Smooth muscle cell (in vitro differentiated cells): ENCODE measurements around the gene UBTD2. TPM values are rescaled to one million over a fixed set of nuclear protein-coding genes. Genes with fewer than 3 reads are reported as not detected.
"Not testable (repeated sequence)": the region's sequence is repeated elsewhere in the genome, so short reads cannot be mapped to it uniquely, and the experiment has no call there.

ENCODE experiments used
- DNase-seq: peaks from one replicate; lab custom pipeline; 2025; ENCODE audit not compliant: unreplicated experiment; lab: John Stamatoyannopoulos, UW
- H2AFZ ChIP-seq: fragments of 200-600 bp; sonication (generic); 2 replicates; pipeline ENCODE4 v1.6.0; 2016; ENCODE audit warnings: antibody characterized with exemption, low read depth, mild to moderate bottlenecking
- H3F3A ChIP-seq: fragments of 200-600 bp; sonication (generic); 2 replicates; pipeline ENCODE4 v1.6.0; 2017; ENCODE audit warnings: antibody characterized with exemption, low read depth
- H3K27ac ChIP-seq: fragments of 200-600 bp; sonication (generic); 2 replicates; pipeline ENCODE4 v1.5.1; 2016; ENCODE audit warnings: low read depth, mild to moderate bottlenecking
- H3K27me3 ChIP-seq: fragments of 200-600 bp; sonication (generic); 2 replicates; pipeline ENCODE4 v1.6.1; 2016; ENCODE audit warnings: low read depth, mild to moderate bottlenecking
- H3K36me3 ChIP-seq: fragments of 200-600 bp; sonication (generic); 2 replicates; pipeline ENCODE4 v1.5.1; 2016; ENCODE audit warnings: low read depth
- H3K4me1 ChIP-seq: fragments of 200-600 bp; sonication (generic); 2 replicates; pipeline ENCODE4 v1.5.1; 2016; ENCODE audit warnings: low read depth
- H3K4me2 ChIP-seq: fragments of 200-600 bp; sonication (generic); 2 replicates; pipeline ENCODE4 v1.6.0; 2016; ENCODE audit warnings: mild to moderate bottlenecking
- H3K4me3 ChIP-seq: fragments of 200-600 bp; sonication (generic); 2 replicates; pipeline ENCODE4 v1.5.1; 2016; ENCODE audit warnings: mild to moderate bottlenecking
- H3K79me2 ChIP-seq: fragments of 200-600 bp; sonication (generic); 2 replicates; pipeline ENCODE4 v1.6.0; 2016; ENCODE audit warnings: low read depth, mild to moderate bottlenecking
- H3K9ac ChIP-seq: fragments of 200-600 bp; sonication (generic); 2 replicates; pipeline ENCODE4 v1.6.0; 2016; ENCODE audit warnings: low read depth
- H3K9me3 ChIP-seq: fragments of 200-600 bp; sonication (generic); replicated peaks from 2 replicates; pipeline ENCODE4 v1.5.1; 2016; ENCODE audit warnings: low read depth
- H4K20me1 ChIP-seq: fragments of 200-600 bp; sonication (generic); 2 replicates; pipeline ENCODE4 v1.6.0; 2016; ENCODE audit warnings: low read depth
- CTCF ChIP-seq: fragments of 200-600 bp; sonication (generic); IDR thresholded peaks from 2 replicates; pipeline ENCODE4 v1.5.1; 2017; ENCODE audit warnings: borderline replicate concordance, mild to moderate bottlenecking, antibody characterized with exemption; ENCODE audit not compliant: insufficient read depth, poor library complexity, severe bottlenecking
- WGBS: methylation state at CpG from one replicate; pipeline ENCODE4 v1.1.7; 2016; ENCODE audit warnings: low lambda C conversion rate; 5-methylcytosine and 5-hydroxymethylcytosine counted together
- polyA plus RNA-seq: library from polyadenylated mRNA; unstranded; fragments of >200 nt; fragmentation: Nextera tagmentation; extraction: Ambion mirVana; gene quantifications from 2 replicates; pipeline ENCODE4 v1.2.1, GENCODE V29; 2016
- total RNA-seq: library from RNA; depleted of rRNA; stranded (reverse); fragments of >200 nt; gene quantifications from 2 replicates; pipeline ENCODE4 v1.2.3, GENCODE V29; 2014

Gene UBTD2
- total and polyA plus RNA-seq, 2 experiments from 2014 or later, result 20.8 to 38.2 TPM

GRCh38 chr5:172207511-172207910, 76.1 kb downstream of the UBTD2 start:
- Histone ChIP-seq H3K79me2 (no peaks in the 10 kb centered on the region), H3K27ac (no peak overlapping the region), H3K36me3 (peaks cover 5% of the 10 kb centered on the region), H4K20me1 (peaks cover 34% of the 10 kb centered on the region), H3K9ac (no peak overlapping the region), H3K27me3 (no peaks in the 10 kb centered on the region), H3K4me2 (no peak overlapping the region), H3K4me3 (no peak overlapping the region), H2AFZ (no peak overlapping the region), H3K9me3 (no peaks in the 10 kb centered on the region), H3F3A (peaks cover 7% of the 10 kb centered on the region), H3K4me1 (no peaks in the 10 kb centered on the region)
- WGBS, result 100% methylated on average over 3 of the region's 3 CpGs
- DNase-seq, result no peak
- TF ChIP-seq CTCF, result no peak

- H3K27me3 ChIP-seq, DNase-seq, H2AFZ ChIP-seq, H3K9ac ChIP-seq, H3K4me2 ChIP-seq, H3K27ac ChIP-seq, H3K4me3 ChIP-seq, H3F3A ChIP-seq, H3K4me1 ChIP-seq, H3K79me2 ChIP-seq, H3K36me3 ChIP-seq, H3K9me3 ChIP-seq: not testable (repeated sequence)
- peaks cover 23% of the 10 kb centered on the region for H4K20me1 ChIP-seq
- 99% methylated on average over 11 of the region's 11 CpGs for WGBS
Measured at GRCh38 chr5:172205984-172206383, 77.6 kb downstream of the UBTD2 start.

GRCh38 chr5:172200476-172200875, 83.1 kb downstream of the UBTD2 start:
- H3K9ac ChIP-seq, result no peak overlapping the region
- no peaks in the 10 kb centered on the region for H3F3A ChIP-seq
- H3K4me1 ChIP-seq, result peaks cover under 1% of the 10 kb centered on the region
- 97% methylated on average over 6 of the region's 6 CpGs for WGBS
- no peaks in the 10 kb centered on the region for H3K9me3 ChIP-seq
- no peaks in the 10 kb centered on the region for H3K27me3 ChIP-seq
- no peak overlapping the region for H3K4me3 ChIP-seq
- TF ChIP-seq CTCF, result no peak
- no peak overlapping the region for H3K27ac ChIP-seq
- DNase-seq, result no peak
- no peaks in the 10 kb centered on the region for H3K79me2 ChIP-seq
- no peak overlapping the region for H2AFZ ChIP-seq
- no peaks in the 10 kb centered on the region for H4K20me1 ChIP-seq
- no peaks in the 10 kb centered on the region for H3K36me3 ChIP-seq
- no peak overlapping the region for H3K4me2 ChIP-seq

- H4K20me1 ChIP-seq, result no peaks in the 10 kb centered on the region
- no peak overlapping the region for H3K9ac ChIP-seq
- H3K4me2 ChIP-seq, result no peak overlapping the region
- TF ChIP-seq CTCF, result no peak
- no peaks in the 10 kb centered on the region for H3F3A ChIP-seq
- H3K4me3 ChIP-seq, result no peak overlapping the region
- H3K27ac ChIP-seq, result no peak overlapping the region
- DNase-seq, result no peak
- no peaks in the 10 kb centered on the region for H3K27me3 ChIP-seq
- no peaks in the 10 kb centered on the region for H3K9me3 ChIP-seq
- H3K36me3 ChIP-seq, result no peaks in the 10 kb centered on the region
- 95% methylated on average over 10 of the region's 10 CpGs for WGBS
- no peak overlapping the region for H2AFZ ChIP-seq
- no peaks in the 10 kb centered on the region for H3K79me2 ChIP-seq
- peaks cover 4% of the 10 kb centered on the region for H3K4me1 ChIP-seq
Measured at GRCh38 chr5:172199446-172199845, 84.1 kb downstream of the UBTD2 start.

- not testable (repeated sequence) for H3K9ac ChIP-seq, H2AFZ ChIP-seq, DNase-seq, H3K4me3 ChIP-seq, H3K36me3 ChIP-seq, H3K4me1 ChIP-seq, H3K9me3 ChIP-seq, H3K79me2 ChIP-seq, H3K27me3 ChIP-seq, H3K27ac ChIP-seq, H4K20me1 ChIP-seq, H3F3A ChIP-seq, H3K4me2 ChIP-seq
- WGBS, result 80% methylated on average over 4 of the region's 4 CpGs
Measured at GRCh38 chr5:172197775-172198174, 85.8 kb downstream of the UBTD2 start.
